SK-N-SH treated with all-trans-retinoic acid at 6 μM for 48 hours (cell line): ENCODE measurements around the gene BATF.

Source experiments
- ARNTL ChIP-seq: fragments of 450-650 bp; formaldehyde crosslinking; IDR thresholded peaks from 2 replicates; pipeline ENCODE4 v1.5.0; 2020; ENCODE audit warnings: low read depth, mild to moderate bottlenecking, moderate library complexity, borderline replicate concordance
- BACH2 ChIP-seq: fragments of 250-450 bp; sonication (Bioruptor Pico); IDR thresholded peaks from 2 replicates; pipeline ENCODE4 v1.9.0; 2021; ENCODE audit warnings: mild to moderate bottlenecking, borderline replicate concordance
- ESRRG ChIP-seq: fragments of 250-450 bp; sonication (Bioruptor Pico); IDR thresholded peaks from 2 replicates; pipeline ENCODE4 v1.6.1; 2021; ENCODE audit warnings: mild to moderate bottlenecking
- RARB ChIP-seq: fragments of 250-450 bp; sonication (Bioruptor Pico); IDR thresholded peaks from 2 replicates; pipeline ENCODE4 v1.8.0; 2021; ENCODE audit warnings: mild to moderate bottlenecking, moderate library complexity
- TCF4 ChIP-seq: fragments of 250-450 bp; sonication (Bioruptor Pico); IDR thresholded peaks from 2 replicates; pipeline ENCODE4 v1.8.0; 2021; ENCODE audit warnings: mild to moderate bottlenecking, moderate library complexity, borderline replicate concordance
- ZFP30 ChIP-seq: fragments of 450-650 bp; formaldehyde crosslinking; IDR thresholded peaks from 2 replicates; pipeline ENCODE4 v1.5.0; 2022; ENCODE audit warnings: mild to moderate bottlenecking, moderate library complexity
- TF ChIP-seq, protein P1 (sequence below): fragments of 250-450 bp; sonication (Bioruptor Pico); IDR thresholded peaks from 2 replicates; pipeline ENCODE4 v1.8.0; 2020; ENCODE audit warnings: mild to moderate bottlenecking, moderate library complexity, borderline replicate concordance
- TF ChIP-seq, protein P2 (sequence below): fragments of 250-450 bp; sonication (Bioruptor Pico); IDR thresholded peaks from 2 replicates; pipeline ENCODE4 v1.5.0; 2020; ENCODE audit warnings: mild to moderate bottlenecking, moderate library complexity
- TF ChIP-seq, protein P3 (sequence below): fragments of 250-450 bp; sonication (Bioruptor Pico); IDR thresholded peaks from 2 replicates; pipeline ENCODE4 v1.5.1; 2021; ENCODE audit warnings: mild to moderate bottlenecking, moderate library complexity

DNA sequence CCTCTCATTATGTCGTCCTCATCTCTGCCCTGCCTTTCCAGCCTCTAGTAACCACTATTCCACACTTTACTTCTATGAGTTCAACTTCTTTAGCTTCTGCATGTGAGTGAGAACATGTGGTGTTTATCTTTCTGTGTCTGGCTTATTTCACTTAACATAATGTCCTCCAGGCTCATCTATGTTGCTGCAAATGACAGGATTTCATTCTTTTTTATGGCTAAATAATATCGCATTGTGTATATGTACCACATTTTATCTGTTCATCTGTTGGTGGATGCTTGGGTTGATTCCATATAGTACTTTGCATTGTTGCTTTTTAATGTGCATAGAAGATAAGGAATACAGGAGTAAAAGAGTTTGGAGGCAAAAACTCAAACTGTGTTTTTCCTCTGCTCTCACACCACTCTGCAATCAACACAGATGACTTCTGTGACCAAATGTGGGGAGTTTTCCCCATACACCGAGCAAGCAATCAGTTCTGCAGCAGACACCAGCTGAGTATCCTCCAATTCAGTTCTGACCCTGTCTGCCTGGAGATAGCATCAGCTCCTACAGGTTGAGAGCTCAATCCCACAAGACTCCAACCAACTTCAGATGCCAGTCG is 31.6 kb downstream of the BATF start:
- TF ChIP-seq, protein P1, sequence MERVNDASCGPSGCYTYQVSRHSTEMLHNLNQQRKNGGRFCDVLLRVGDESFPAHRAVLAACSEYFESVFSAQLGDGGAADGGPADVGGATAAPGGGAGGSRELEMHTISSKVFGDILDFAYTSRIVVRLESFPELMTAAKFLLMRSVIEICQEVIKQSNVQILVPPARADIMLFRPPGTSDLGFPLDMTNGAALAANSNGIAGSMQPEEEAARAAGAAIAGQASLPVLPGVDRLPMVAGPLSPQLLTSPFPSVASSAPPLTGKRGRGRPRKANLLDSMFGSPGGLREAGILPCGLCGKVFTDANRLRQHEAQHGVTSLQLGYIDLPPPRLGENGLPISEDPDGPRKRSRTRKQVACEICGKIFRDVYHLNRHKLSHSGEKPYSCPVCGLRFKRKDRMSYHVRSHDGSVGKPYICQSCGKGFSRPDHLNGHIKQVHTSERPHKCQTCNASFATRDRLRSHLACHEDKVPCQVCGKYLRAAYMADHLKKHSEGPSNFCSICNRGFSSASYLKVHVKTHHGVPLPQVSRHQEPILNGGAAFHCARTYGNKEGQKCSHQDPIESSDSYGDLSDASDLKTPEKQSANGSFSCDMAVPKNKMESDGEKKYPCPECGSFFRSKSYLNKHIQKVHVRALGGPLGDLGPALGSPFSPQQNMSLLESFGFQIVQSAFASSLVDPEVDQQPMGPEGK (CRISPR knock-in tag) = no peak
- TF ChIP-seq, protein P2, sequence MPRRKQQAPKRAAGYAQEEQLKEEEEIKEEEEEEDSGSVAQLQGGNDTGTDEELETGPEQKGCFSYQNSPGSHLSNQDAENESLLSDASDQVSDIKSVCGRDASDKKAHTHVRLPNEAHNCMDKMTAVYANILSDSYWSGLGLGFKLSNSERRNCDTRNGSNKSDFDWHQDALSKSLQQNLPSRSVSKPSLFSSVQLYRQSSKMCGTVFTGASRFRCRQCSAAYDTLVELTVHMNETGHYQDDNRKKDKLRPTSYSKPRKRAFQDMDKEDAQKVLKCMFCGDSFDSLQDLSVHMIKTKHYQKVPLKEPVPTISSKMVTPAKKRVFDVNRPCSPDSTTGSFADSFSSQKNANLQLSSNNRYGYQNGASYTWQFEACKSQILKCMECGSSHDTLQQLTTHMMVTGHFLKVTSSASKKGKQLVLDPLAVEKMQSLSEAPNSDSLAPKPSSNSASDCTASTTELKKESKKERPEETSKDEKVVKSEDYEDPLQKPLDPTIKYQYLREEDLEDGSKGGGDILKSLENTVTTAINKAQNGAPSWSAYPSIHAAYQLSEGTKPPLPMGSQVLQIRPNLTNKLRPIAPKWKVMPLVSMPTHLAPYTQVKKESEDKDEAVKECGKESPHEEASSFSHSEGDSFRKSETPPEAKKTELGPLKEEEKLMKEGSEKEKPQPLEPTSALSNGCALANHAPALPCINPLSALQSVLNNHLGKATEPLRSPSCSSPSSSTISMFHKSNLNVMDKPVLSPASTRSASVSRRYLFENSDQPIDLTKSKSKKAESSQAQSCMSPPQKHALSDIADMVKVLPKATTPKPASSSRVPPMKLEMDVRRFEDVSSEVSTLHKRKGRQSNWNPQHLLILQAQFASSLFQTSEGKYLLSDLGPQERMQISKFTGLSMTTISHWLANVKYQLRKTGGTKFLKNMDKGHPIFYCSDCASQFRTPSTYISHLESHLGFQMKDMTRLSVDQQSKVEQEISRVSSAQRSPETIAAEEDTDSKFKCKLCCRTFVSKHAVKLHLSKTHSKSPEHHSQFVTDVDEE (CRISPR knock-in tag) = 0 out of 2 replicates have a peak, but pooled peaks have one; percentile 26
- TF ChIP-seq TCF4 (peak; percentile 75), ESRRG (CRISPR knock-in tag) (no peak), ZFP30 (CRISPR knock-in tag) (no peak), RARB (no peak), BACH2 (CRISPR knock-in tag) (no peak), ARNTL (no peak)
- TF ChIP-seq, protein P3, sequence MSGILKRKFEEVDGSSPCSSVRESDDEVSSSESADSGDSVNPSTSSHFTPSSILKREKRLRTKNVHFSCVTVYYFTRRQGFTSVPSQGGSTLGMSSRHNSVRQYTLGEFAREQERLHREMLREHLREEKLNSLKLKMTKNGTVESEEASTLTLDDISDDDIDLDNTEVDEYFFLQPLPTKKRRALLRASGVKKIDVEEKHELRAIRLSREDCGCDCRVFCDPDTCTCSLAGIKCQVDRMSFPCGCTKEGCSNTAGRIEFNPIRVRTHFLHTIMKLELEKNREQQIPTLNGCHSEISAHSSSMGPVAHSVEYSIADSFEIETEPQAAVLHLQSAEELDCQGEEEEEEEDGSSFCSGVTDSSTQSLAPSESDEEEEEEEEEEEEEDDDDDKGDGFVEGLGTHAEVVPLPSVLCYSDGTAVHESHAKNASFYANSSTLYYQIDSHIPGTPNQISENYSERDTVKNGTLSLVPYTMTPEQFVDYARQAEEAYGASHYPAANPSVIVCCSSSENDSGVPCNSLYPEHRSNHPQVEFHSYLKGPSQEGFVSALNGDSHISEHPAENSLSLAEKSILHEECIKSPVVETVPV = no peak
